ENCODE results near the gene JAG2.

Gene JAG2

DNA sequence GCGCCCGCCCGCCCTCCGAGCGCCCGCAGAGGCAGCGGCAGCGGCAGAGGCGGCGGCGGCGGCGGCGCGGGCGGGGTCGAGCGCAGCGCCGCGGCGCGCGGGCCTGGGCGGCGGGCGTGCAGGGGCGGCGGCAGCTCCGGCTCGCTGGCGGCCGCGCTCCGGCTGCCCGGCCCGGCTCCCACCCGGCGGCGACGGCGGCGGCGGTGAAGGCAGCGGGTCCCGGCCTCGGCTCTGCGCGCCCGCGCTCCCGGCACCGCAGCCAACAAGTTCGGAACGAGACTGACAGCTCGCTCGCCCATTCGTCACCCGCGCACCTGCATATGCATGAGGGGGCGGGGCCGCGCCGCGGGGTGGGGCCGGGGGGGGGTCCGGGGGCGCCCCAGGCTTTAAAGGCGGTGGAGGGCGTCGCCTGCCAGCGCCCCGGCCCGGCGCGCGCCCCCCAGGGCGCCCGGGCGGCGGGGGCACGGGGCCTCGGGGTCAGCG lies at the start of gene JAG2:
TSS of gene JAG2 (minus strand) at position 281 of the 483 bp plus-strand sequence. CDS start 356 bp downstream, outside the sequence.
- DNase-seq: peak; percentile 31

DNA sequence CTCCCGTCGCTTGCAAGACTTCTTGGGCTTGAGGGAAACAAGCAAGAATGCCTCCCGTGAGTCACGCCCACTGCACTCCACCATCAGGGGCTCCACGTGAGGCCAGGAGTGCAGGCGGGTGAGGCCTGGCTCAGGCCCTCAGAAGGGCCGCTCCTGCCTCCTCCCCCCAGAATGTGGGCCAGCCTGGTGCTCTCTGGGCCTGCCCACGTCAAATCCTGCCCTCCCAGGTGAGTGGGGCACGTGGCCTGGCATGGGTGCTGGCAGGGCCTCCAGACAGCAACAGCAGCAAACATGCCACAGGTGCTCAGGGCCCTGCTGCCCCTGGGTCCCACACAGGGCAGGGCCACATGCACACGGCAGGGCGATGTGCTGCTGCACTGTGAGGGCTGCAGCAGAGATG lies 49.2 kb upstream of the JAG2 start:
- no peak for DNase-seq

DNA sequence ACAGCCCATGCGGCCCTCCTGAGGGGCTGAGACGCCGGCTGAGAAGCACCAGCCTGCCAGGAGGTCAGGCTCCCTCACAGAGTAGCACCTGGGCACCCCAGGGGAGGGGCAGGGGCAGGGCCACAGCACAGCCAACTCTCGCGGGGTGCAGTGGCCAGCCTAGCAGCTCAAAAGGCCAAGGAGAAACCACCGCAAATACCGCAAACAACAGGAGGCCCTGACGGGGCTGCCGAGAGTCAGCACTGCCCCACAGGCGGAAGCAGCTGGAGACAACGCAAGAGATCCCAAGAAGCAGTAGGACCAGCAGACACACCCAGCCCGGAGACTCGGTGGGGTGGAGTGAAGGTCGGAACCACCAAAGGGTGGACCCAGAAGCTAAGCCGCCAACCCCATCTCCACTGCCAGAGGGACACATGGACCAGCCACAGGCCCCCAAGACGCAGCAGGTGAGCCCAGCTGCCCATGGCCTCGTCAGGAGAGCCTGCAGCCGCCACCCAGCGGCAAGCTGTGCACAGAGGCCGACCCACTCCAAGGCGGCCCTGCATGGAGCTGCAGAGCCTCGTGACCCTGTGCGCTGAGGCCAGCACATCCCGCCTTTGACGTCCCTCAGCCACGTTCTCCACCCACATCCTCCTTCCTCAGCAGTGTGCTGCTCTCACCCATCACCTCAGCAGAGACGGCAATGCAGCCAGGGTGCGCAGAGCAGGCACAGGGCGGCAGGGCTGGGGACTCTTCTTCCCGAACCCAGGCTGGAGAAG lies 48.1 kb upstream of the JAG2 start:
- DNase-seq: no peak

DNA sequence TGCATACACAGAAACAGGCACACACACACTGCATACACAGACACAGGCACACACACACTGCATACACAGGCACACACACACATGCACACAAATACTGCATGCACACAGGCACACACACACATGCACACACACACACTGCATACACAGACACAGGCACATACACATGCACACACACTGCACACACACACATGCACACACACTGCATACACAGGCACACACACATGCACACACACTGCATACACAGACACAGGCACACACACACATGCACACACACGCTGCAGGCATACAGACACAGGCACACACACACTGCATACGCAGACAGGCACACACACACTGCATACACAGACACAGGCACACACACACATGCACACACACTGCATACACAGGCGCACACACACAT lies 47.0 kb upstream of the JAG2 start:
- DNase-seq: no peak

DNA sequence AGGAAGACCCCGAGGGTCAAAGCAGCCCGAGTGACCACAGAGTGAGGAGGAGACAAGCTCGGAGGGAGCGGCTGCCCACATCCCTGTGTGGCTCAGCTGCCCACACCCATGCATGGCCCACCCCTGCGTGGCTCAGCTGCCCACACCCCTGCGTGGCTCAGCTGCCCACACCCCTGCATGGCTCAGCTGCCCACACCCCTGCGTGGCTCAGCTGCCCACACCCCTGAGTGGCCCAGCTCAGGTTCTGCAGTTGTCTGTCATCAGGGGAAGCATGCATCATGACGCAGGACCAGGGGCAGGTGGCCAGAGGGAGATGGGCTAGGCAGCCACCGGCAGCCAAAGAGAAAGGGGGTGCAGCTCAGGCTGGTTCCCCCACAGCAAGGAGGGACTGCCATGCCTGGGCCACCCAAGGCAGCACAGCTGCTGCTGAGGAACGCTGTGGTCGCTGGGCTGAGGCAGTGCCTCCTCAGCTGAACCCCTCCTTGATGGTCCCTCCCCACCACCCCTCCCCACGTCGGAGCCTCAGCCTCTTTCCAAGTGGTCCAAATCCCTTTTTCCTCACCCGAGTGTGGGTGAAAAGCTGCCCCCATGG lies 45.8 kb upstream of the JAG2 start:
- no peak for DNase-seq

DNA sequence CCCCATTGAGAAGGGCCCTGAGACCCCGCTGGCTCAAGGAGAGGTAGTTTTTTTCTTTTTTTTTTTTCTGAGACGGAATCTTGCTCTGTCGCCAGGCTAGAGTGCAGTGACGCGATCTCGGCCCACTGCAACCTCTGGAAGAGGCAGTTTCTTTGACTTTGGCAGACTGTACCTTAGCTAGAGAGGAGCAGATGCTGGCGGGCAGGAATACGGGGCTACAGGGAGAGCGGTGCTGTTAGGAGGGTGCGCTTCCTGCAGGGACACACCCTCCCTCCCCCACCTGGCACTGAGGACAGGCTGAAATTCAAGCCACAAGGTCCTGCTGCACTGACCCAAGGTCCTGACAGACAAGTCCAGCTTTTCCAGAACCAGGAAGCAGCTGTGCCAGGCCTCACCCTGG lies 44.8 kb upstream of the JAG2 start:
- no peak for DNase-seq

DNA sequence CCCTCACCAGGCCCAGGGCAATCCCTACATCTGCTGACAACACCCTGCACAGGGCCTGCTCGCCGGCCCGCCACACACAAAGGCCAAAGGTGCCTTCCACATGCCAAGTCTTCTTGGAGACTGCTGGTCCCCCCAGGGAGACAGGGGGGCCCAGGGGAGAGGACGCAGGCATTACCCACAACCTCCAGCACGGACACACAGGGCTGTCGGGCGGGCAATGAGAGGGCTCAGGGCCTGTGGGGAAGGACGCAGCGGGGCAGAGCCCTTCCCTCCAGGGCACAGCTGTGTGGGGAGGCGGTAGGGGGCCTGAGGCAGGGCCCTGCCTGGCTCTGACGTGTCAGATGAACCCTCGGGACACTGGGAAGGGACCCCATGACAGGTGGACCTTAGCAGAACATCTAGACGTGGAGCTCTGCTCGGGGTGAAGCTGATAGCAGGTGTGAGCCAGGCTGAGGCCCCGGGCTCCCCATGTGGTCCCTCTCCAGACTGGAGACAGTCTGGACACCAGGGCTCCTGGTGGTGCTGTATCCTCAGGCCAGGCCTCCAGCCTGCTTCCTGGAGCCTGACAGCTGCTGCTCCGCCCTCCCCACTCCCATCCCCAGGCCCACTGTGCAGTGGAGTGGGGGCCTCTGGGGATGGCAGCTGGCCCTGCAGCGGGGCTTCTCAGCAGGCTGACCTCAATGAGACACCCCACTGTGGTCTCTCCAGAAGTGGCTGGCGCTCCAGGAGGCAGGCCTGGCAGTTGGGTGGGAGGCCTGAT lies 44.1 kb upstream of the JAG2 start:
- peak; percentile 60 for DNase-seq

DNA sequence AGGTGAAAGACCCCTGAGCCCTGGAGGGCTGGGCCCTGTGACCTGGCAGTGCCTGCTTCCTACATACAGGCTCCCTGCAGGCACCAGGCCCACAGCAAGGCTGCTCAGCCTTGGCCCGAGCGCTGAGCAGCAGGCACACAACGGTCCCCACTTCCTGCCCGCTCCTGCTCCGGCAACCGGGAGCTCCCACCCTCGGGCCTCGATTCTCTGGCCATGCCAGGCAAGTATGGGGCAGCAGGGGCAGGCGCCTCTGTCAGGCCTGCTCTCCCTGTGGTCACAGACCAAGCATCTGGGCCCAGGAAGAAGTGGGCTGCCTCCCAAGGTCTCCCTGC lies 43.1 kb upstream of the JAG2 start:
- DNase-seq: no peak

DNA sequence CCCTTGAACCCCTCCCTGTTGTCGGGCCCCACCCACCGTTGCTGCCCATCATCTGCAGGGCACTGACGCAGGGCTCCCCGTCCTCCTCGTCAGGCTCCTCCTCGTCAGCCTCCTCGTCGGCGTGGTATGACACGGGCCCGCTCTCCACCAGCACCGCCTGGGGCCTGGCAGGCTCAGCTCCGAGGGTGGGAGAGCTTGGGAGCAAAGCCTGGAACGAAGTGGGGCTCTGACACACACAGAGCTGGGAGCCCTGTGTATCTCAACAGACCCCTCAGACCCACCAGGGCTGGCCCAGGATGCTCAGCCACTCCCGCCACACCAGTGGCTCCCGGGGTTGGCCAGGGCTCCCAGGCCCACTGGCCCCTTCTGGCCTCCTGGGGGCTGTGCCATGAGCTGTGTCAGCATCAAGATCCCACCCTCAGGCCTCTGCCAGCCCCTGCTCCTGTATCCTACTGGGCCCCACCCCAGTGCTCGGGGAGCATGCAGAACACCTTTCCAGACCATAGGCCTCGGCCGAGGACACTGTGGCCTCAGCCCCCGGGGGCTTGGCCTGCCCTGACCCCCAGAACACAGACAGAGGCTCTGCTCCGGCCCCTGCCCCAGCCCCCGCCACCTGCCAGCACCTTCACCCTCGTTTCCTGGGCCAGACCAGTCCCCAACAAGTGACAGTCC lies 42.6 kb upstream of the JAG2 start:
- DNase-seq: no peak

DNA sequence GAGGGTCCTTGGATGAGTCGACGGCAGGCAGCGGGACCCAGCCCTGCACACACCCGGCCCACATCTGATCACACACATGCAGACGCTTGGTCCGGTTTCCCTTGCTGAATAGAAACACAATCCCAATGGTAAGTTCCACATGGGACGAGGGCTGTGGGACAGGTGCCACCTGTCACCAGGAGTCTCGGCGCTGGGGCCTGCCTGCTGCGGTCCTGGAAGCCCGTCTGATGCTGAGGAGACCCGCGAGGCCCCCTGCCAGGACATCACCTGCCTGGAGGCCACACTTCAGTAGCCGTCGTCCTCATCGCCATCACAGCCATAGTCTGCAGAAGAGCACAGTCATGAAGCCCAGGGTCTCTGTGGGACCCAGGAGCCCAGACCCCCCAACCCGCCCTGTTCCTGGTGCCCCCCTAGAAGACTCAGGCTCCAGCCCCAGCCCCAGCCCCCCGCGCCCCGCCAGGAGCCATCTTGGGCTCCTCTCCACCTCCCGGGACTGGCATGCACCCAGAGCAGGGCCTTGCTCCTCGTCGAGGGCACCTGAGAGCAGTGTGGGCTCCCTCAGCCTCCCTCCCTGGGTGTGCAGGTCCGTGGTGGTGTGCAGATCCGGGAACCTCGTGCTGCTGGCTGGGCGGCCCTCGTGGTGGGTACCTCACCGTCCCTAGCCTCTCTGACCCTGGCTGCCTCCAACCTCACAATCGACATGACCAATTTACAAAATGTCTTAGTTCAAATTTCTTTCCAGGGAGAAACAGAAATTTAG lies 41.9 kb upstream of the JAG2 start:
- DNase-seq: no peak

DNA sequence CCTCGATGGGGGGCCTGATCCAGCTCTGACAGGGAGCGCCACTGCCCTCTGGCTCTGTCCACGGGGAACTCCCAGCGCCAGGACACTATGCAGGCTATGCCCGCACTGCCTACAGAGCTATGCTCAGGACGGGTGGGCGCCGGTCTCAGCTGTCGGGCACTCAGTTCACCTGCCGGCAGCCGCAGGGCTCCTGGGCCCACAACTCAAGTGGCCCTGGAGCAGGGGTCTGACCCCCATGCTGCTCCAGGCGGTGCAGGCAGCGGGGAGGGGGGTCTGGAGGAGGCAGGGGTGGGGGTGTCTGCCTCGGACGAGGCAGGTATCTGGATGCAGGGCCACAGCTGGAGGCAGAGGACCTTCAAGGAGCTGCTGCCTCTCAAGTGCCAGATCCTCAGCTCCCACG lies 41.1 kb upstream of the JAG2 start:
- no peak for DNase-seq

DNA sequence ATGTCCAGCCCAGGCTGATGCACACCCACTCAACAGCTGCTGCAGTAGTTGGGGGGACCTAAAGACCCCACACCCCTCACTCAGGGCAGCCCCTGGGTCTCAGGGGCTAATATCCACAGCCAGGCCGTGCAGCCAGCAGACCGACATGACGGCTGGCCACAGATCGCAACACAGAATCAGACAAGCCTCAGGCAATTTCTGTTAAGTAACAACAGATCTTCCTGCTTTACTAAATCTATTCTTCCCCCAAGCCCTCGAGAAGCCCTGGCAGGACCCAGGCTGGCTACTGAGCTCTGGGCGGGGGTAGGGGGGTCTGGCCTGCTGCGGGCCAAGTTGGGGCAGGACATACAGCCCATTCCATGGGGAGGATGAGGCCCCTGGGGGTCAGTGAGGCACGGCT lies 40.5 kb upstream of the JAG2 start:
- no peak for DNase-seq

DNA sequence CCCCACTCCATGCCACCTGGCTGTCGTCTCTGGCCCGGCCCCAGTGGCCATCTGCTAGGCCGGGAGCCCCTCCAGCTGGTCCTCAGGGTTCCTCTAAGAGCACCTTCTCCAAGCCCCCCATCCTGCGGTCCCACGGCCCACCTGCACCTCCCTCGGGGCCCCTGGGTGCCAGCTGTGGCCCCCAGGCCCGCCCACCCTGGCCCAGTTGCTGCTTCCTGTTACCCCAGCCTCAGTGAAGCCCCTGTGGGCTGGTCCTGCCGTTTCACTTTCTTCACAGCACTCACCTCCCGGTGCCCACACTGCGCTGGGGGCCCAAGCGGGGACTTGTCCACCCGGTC lies 40.1 kb upstream of the JAG2 start:
- DNase-seq: no peak

DNA sequence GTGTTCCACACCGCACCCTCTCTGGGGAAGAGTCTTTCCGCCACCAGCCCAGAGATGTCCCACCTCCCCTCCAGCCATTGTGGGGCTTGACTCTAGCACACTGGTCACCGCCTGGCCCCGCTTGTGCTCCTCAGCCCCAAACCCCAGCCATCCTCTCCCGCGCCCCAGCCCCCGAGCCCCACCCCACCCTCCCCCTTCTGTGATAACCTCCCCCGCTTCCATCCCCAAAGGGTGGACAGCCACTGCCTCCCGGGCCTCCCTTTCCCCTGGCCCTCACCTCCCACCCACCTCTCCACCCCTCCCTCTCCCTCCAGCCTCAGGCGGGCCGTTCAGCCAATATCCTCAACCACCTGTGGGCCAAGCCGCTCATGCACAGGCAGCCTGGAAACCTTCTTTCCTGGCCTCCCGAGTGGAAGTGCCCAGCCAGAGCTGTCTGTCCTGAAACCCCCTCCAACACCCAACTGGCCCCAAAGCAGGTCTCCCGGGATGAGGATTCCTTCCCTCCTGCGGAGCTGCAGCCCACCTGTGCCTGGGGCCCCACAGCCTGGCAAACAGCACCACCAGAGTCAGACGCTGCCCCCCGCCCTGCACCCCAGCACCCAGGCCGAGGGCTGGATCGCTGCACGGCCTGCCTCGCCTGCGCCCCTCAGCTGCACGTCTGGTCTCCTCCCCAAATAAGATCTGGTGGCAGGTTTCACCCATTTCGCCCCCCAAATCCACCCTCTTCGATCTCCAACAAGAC lies 39.6 kb upstream of the JAG2 start:
- no peak for DNase-seq

DNA sequence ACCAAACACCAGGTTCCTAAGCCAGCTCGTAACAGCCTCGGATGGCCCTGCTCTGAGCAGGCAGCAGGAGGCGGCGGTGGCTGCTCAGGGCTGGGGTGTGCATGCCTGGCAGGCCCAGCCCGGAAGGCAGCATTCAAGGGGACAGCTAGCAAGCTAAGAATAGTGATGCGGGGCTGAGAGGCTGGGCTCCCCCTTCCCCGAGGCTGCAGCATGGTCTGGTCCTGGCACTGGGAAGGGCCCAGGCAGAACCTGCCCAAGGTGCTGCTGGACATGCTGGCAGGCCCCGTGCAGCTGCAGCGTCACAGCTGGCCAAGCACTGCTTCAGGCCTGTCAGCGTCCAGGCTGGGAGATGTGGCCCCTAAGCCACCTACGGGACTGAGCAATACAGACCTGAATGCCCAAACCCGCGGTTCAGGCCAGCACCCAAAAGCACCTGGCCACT lies 38.9 kb upstream of the JAG2 start:
- no peak for DNase-seq

DNA sequence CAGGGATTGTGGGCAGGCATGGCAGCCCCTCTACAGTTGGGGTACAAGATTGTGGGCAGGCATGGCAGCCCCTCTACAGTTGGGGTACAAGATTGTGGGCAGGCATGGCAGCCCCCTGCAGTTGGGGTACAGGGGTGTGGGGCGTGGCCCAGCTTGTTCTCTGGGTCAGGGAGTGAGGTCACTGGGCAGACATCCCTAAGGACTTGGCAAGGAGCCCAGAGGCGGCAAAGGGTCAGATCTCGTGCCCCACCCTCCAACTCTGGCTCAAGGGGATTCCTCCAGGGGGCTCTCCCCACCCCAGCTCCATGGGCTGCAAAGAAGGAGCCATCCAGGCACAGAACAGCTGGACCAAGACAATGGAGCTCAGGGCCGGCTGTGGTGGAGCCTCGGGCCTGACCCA lies 38.3 kb upstream of the JAG2 start:
- DNase-seq: no peak

DNA sequence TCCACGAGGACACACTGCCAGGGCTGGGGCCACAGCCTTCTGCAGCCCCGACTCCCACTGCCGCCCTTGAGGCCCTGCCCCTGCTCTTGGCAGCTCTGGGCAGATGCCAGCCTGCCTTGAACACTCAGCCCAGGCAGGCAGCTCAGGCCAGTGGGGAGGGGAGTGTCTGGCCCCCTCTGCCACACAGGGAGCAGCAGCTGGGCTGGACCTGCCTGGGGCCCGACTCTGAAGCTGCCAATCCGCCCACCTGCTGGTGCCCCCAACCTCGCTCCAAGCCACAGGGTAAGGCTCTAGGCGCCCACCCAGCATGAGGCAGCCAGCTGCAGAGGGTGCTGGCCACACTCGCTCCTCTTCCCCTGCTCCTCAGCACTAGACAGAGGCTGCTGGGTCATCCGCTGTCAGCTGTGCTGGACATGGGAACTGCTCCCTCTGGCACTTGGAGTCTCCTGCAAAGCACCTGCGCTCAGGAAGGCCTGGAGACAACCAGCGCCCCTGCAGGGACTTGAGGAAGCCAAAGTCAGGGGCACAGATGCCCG lies 37.2 kb upstream of the JAG2 start:
- no peak for DNase-seq

DNA sequence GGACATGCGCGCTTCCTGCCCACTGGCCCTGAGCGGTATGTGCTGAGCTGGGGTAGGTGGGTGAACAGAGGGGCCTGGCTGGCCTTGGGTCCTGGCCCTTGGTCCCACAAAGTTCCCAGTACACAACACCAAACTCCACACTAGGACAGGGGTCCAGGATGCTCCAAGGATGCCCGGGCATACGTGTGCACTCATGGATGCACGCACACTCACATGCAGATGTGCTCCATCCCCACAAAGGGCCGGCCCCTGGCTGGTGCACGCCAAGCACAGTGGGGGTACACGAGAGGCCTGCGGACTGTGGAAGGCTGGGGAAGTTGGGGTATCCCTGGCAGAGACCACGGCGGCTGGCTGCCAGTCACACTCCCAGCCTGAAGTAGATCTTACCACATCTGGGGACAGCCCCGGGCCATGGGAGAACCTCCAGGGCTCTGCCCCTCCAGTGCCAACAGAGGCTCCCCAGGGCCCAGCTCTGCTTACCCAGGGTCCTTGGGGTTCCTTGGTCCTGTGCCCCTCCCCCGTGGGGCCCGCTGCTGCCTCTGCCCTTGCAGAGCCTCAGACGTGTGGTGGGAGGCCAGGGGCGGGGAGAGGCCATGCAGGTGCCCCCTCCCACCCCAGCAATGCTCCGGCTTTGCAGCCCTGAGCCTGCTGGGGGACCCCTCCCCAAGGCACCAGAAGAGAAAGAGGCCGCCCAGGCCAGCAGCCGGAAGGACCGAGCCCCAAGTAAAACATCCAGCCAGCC lies 36.5 kb upstream of the JAG2 start:
- no peak for DNase-seq

DNA sequence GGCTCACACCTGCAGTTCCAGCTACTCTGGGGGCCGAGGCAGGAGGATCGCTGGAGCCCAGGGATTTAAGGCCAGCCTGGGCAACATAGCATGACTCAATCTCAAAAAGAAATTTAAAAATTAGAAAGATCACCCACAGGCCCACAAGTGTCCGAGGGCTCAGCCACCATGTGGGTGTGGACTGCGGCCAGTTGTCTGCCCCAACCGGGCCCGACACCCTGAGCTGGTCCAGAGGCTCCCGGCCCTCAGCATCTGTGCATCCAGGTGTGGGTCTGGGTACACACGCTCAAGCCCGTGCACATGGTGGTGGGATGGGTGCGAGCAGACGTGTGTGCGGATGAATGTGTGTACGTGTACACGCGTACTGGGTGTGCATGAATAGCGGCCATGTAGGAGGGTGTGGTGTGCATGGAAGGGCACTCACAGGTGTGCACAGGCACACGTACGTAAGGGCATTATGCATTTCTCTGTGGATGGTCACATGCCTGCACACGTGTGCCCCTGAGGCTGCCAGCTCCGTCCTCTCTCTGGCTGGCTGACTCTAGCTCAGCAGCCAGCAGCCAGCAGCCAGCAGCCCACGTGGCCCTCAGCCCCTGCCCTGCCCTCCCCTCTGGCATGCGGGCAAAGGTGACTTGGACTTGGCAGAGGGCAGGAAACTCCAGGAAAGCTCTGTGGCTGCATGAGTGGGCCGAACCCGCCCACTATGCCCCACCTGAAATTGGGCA lies 35.8 kb upstream of the JAG2 start:
- no peak for DNase-seq

DNA sequence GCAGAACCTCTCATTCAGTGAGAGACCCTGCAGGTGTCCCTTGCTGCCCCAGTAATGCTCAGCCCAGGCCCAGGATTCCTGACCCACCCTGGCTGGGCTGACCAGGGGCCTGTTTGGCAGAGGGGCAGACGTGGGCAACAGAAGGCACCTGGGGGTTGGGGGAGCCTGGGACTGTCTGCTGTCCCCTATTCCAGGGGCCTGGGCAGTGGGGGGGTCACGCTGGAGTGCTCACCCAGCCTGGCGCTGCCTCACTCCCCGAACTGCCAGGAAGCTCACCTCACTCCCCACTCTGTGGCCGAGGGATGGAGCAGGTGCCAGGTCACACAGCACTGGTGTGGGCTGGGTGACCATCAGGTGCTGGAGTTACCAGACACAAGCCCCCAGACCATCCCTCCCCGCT lies 35.1 kb upstream of the JAG2 start:
- no peak for DNase-seq
